ENCODE results near the gene OR10A7.
"Not testable (repeated sequence)": the region's sequence is repeated elsewhere in the genome, so short reads cannot be mapped to it uniquely, and the experiment has no call there.

Gene OR10A7

GRCh38 chr12:55220725-55221124, at the start of gene OR10A7:
Gene OR10A7, plus strand, starts transcription at chr12:55221025. Its CDS starts 0 bp downstream, at chr12:55221025.
- no peak for ATAC-seq

- ATAC-seq, result no peak
Measured at GRCh38 chr12:55171445-55171844, 49.4 kb upstream of the OR10A7 start.

DNA sequence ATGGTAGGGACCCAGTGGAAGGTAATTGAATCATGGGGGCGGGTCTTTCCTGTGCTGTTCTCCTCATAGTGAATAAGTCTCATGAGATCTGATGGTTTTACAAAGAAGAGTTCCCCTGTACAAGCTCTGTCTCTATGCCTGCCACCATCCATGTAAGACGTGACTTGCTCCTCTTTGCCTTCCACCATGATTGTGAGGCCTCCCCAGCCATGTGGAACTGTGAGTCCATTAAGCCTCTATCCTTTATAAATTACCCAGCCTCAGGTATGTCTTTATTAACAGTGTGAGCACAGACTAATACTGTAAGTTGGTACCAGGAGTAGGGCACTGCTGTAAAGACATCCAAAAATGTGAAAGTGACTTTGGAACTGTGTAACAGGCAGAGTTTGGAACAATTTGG, 49.0 kb upstream of the OR10A7 start:
- not testable (repeated sequence) for ATAC-seq

DNA sequence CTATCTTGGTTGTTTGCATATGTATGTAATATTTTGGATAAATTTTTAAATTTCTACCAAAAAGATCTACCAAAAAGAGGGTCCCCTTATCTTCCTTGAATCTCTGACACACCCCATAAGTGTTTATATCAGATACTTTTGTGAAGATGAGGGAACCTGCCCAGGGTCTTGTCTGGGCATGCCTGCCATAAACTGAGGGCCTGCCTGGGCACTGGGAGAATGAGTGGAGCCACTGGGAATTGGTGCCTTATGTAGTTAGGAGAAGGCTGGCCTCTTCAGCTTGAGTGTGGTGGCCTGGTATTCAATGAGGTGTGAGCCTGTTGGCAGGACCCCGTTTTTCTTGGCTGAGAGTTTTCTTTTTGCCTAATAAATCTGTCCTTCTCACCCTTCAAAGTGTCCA, 48.1 kb upstream of the OR10A7 start:
- no peak for ATAC-seq

- ATAC-seq, result no peak
Measured at GRCh38 chr12:55173456-55173855, 47.4 kb upstream of the OR10A7 start.

GRCh38 chr12:55188573-55188972, 32.3 kb upstream of the OR10A7 start:
- no peak for ATAC-seq

- peak; percentile 70 to 78 for ATAC-seq
Measured at GRCh38 chr12:55188974-55189556, 31.8 kb upstream of the OR10A7 start.

DNA sequence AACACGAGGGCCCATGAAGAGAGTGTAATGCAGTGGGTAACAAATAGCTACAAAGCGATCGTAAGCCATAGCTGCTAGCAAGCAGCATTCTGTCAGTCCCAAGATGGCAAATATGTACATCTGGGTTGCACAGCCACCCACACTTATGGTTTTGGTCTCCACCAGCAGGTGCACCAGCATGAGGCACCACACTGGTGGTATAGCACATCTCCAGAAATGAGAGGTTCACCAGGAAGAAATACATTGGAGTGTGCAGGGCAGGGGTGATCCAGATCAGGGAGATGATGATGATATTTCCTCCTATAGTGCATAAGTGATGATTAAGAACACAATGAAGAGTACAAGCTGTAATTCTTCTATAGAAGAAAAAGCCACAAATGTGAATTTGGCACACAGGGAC, 26.4 kb upstream of the OR10A7 start:
- ATAC-seq, result no peak

DNA sequence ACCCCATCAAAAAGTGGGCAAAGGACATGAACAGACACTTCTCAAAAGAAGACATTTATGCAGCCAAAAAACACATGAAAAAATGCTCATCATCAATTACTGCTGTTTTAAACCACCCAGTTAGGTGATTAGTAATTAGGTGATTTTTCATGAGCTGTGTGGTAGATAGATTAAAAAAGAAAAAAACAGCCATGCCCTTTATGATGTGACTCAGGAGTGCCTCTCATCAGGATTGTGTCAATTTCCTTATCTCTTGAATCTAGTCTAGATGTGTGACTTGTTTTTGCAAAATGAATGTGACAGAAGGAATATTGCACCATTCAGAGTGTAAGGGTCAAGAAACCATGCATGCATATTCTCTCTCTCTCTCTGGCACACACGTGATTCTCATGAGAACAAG, 5.7 kb downstream of the OR10A7 start:
- ATAC-seq, result peak; percentile 58 to 78

DNA sequence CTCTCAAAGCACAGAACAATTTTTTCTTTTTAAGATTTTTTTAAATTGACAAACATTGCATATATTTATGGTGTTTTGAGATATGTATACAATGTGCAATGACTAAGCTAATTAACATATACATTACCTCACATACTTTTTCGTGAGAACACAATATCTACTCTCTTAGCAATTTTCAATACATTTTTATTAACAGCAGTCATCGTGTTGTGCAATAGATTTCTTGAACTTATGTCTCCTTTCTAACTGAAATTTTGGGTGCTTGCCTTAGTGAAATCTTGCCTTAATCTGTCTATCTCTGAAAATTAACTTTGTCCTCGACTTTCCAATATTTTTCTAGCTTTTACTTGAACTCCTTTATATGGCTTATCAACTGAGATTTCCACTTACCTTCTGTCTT, 6.8 kb downstream of the OR10A7 start:
- no peak for ATAC-seq

- ATAC-seq, result no peak
Measured at GRCh38 chr12:55244309-55244708, 23.5 kb downstream of the OR10A7 start, which contains the start of gene OR6C74. Gene OR6C74, plus strand, starts transcription at chr12:55244609. Its CDS starts 2,679 bp downstream, at chr12:55247288.

DNA sequence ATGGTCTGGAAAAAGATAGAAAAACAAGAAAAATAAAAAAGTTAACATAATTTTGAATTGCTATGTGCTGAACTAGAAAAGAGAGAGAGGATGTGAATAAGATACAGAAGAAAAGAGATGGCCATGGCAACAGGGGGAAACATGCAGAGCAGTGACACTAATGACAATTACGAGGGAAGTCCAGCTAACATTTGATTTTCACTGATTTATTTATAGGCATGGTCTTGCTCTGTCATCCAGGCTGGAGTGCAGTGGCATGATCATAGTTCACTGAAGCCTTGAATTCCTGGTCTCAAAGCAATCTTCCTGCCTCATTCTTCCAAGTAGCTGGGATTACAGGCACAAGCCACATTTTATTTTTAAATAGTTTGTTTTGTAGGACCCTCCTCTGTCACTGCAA, 25.3 kb downstream of the OR10A7 start:
- no peak for ATAC-seq

GRCh38 chr12:55250944-55251343, 30.1 kb downstream of the OR10A7 start:
- no peak for ATAC-seq

- ATAC-seq, result no peak
Measured at GRCh38 chr12:55253281-55253680, 32.5 kb downstream of the OR10A7 start.

DNA sequence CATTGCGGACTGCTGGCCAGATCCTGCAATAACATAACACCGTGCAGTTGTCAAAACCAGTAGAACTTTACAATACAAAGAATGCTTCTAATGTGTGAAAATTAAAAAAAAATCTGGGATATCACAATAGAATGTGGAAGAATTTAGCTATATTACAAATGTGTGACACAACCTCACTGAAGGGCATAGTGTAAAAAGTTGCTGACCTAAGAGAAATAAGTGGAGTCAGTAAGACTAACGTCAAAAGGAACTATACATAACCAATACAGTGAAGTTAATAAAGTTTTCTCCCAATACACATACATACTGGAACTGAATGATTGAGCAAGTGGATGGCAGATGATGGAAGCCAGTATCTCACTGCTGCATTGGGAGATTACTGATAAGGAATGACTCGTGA, 36.0 kb downstream of the OR10A7 start:
- ATAC-seq, result no peak

DNA sequence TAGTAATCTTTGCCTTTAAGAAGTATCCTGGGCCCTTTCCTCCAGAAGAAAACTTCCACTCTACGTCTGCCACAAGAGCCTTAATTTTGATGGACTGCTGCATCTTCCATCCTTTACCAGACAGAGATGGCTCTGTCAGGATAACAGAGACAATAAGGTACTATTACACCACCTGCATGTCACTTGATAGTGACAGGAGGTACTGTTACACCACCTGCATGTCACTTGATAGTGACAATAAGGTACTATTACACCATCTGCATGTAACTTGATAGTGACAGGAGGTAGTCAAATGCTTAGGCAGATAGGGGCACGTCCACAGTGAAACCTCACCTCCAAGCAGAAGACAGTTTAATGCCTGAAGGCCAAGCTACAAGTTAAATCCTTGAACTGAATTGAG, 37.5 kb downstream of the OR10A7 start:
- ATAC-seq, result no peak
